HFFc6 (cell line): Measurements from ENCODE around the gene GALNTL6. TPM values are rescaled to one million over a fixed set of nuclear protein-coding genes. Genes with fewer than 3 reads are reported as not detected.
"Not testable (repeated sequence)": the region's sequence is repeated elsewhere in the genome, so short reads cannot be mapped to it uniquely, and the experiment has no call there.

Experiments used
- DNase-seq: peaks from one replicate; pipeline ENCODE4 v3.0.0-alpha.2; 2018
- H3K27ac Mint-ChIP-seq: 2 replicates; pipeline ENCODE4 v1.8.0; 2020; ENCODE audit warnings: mild to moderate bottlenecking, mixed read lengths
- H3K27me3 Mint-ChIP-seq: 2 replicates; pipeline ENCODE4 v1.8.0; 2021; ENCODE audit warnings: mild to moderate bottlenecking, moderate library complexity, mixed read lengths; ENCODE audit not compliant: insufficient read depth
- H3K36me3 Mint-ChIP-seq: 2 replicates; pipeline ENCODE4 v1.8.0; 2021; ENCODE audit warnings: low read depth, mixed read lengths
- H3K4me1 Mint-ChIP-seq: 2 replicates; pipeline ENCODE4 v1.8.0; 2020; ENCODE audit warnings: low read depth, mixed read lengths
- H3K4me3 Mint-ChIP-seq: 2 replicates; pipeline ENCODE4 v1.8.0; 2020; ENCODE audit warnings: mild to moderate bottlenecking, moderate library complexity, mixed read lengths
- H3K9me3 Mint-ChIP-seq: 2 replicates; pipeline ENCODE4 v1.8.0; 2020; ENCODE audit warnings: mild to moderate bottlenecking, mixed read lengths
- total RNA-seq, 6 experiments: library from RNA; stranded (reverse); fragmentation: NEBNext Ultra II Directional; extraction: Animal tissue kit (Norgen Biotek cat#: 25700); gene quantifications; 2 replicates in 1 of 6; 3 replicates in 5 of 6; pipeline ENCODE4 v1.2.3, GENCODE V29; 2021
- TF ChIP-seq, protein P1 (sequence below): fragments of 200-600 bp; sonication (generic); IDR thresholded peaks from 2 replicates; pipeline ENCODE4 v1.5.0; 2021; ENCODE audit warnings: antibody characterized with exemption, mild to moderate bottlenecking

GALNTL6 gene
- total RNA-seq, 6 experiments from 2014 or later, result 0.07 TPM; not detected in 5

DNA sequence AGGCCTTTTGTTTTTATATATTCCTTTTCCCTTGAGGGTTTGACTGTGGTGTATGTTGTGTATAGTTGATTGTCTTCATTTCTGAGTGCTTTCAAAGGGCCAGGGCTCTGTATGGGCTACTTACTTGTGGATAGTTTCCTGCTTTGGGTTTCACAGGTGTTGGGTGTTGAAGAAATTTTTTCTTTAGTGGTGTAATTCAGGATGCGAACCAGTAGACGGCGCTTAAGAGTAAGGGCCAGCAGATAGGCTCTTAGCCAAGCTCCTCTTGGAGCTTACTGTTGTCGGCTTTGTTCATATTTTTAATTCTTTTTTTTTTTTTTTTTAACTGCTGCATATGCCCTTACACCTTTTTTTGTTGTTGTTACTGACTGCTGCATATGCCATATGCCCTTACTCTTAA lies 1079.1 kb downstream of the GALNTL6 start:
- H3K27me3 Mint-ChIP-seq, result no peaks in the 10 kb centered on the region
- H3K36me3 Mint-ChIP-seq, result no peaks in the 10 kb centered on the region
- no peak overlapping the region for H3K4me3 Mint-ChIP-seq
- no peak overlapping the region for H3K27ac Mint-ChIP-seq
- no peaks in the 10 kb centered on the region for H3K4me1 Mint-ChIP-seq
- no peak for DNase-seq
- peaks cover 14% of the 10 kb centered on the region for H3K9me3 Mint-ChIP-seq
- TF ChIP-seq, protein P1, sequence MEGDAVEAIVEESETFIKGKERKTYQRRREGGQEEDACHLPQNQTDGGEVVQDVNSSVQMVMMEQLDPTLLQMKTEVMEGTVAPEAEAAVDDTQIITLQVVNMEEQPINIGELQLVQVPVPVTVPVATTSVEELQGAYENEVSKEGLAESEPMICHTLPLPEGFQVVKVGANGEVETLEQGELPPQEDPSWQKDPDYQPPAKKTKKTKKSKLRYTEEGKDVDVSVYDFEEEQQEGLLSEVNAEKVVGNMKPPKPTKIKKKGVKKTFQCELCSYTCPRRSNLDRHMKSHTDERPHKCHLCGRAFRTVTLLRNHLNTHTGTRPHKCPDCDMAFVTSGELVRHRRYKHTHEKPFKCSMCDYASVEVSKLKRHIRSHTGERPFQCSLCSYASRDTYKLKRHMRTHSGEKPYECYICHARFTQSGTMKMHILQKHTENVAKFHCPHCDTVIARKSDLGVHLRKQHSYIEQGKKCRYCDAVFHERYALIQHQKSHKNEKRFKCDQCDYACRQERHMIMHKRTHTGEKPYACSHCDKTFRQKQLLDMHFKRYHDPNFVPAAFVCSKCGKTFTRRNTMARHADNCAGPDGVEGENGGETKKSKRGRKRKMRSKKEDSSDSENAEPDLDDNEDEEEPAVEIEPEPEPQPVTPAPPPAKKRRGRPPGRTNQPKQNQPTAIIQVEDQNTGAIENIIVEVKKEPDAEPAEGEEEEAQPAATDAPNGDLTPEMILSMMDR, result peak; percentile 42

DNA sequence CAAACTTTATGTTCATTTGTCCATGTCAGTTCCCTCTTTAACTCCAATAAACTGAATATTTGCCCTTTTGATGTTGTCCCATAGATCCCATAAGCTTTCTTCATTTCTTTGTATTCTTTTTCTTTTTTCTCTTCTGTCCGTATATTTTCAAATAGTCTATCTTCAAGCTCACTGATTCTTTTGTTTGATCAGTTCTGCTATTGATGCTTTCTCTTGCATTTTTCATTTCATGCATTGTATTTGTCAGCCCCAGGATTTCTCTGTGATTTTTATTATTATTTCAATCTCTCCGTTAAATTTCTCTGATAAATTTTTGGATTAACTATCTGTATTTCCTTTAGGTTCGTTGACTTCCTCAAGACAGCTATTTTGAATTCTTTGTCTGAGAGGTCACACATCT lies 1082.5 kb downstream of the GALNTL6 start:
- DNase-seq, result no peak
- no peaks in the 10 kb centered on the region for H3K4me1 Mint-ChIP-seq
- TF ChIP-seq, protein P1, result no peak
- H3K4me3 Mint-ChIP-seq, result no peak overlapping the region
- H3K27me3 Mint-ChIP-seq, result peaks cover 3% of the 10 kb centered on the region; the same call in 1 of the 2 replicates
- H3K36me3 Mint-ChIP-seq, result no peaks in the 10 kb centered on the region
- no peak overlapping the region for H3K27ac Mint-ChIP-seq
- H3K9me3 Mint-ChIP-seq, result peaks cover 18% of the 10 kb centered on the region

DNA sequence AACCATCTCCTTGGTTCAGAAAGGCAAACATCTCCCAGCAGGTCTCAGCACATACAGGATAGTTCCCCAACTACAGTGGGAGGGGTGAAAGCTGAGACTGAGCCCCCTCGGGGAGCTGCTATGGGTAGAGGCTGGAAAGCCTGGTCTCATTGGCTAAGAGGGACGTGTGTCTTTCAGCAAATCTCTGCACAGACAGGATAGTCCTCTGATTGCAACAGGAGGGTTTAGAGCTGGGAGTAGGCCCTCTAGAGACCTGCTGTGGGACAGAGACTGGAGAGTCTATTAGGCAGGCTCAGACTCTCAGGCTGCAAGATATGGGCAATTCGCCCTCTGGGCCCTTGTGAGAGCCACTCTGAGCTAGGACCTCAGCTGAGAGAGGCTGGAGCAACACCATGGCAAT lies 1083.8 kb downstream of the GALNTL6 start:
- no peak overlapping the region for H3K4me3 Mint-ChIP-seq
- peaks cover 3% of the 10 kb centered on the region; the same call in 1 of the 2 replicates for H3K27me3 Mint-ChIP-seq
- no peak for DNase-seq
- no peaks in the 10 kb centered on the region for H3K4me1 Mint-ChIP-seq
- no peak overlapping the region for H3K27ac Mint-ChIP-seq
- H3K36me3 Mint-ChIP-seq, result no peaks in the 10 kb centered on the region
- peaks cover 18% of the 10 kb centered on the region for H3K9me3 Mint-ChIP-seq
- TF ChIP-seq, protein P1, result no peak

GRCh38 chr4:172898715-172899114 lies 1085.5 kb downstream of the GALNTL6 start:
- H3K4me1 Mint-ChIP-seq, result no peaks in the 10 kb centered on the region
- H3K4me3 Mint-ChIP-seq, result no peak overlapping the region
- peaks cover 3% of the 10 kb centered on the region; the same call in 1 of the 2 replicates for H3K27me3 Mint-ChIP-seq
- TF ChIP-seq, protein P1, result no peak
- no peak for DNase-seq
- H3K9me3 Mint-ChIP-seq, result peaks cover 18% of the 10 kb centered on the region
- no peaks in the 10 kb centered on the region for H3K36me3 Mint-ChIP-seq
- no peak overlapping the region for H3K27ac Mint-ChIP-seq

DNA sequence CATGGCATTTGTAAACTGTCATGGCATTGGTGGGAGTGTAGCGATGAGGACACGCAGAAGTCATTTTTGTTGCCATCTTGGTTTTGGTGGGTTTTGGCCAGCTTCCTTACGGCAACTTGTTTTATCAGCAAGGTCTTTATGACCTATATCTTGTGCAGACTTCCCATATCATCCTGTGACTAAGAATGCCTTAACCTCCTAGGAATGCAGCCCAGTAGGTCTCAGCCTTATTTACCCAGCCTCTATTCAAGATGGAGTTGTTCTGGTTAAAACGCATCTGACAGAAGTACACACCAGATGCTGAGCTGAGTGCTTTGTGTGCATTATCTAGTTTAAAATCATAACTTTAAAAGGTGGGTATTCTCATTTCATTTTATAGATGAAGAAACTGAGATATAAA lies 1086.7 kb downstream of the GALNTL6 start:
- no peak overlapping the region for H3K27ac Mint-ChIP-seq
- peaks cover 3% of the 10 kb centered on the region; the same call in 1 of the 2 replicates for H3K27me3 Mint-ChIP-seq
- no peaks in the 10 kb centered on the region for H3K4me1 Mint-ChIP-seq
- TF ChIP-seq, protein P1, result no peak
- no peak overlapping the region for H3K4me3 Mint-ChIP-seq
- H3K9me3 Mint-ChIP-seq, result peaks cover 18% of the 10 kb centered on the region
- DNase-seq, result no peak
- no peaks in the 10 kb centered on the region for H3K36me3 Mint-ChIP-seq

- Mint-ChIP-seq H3K4me1 (no peaks in the 10 kb centered on the region), H3K27ac (no peak overlapping the region), H3K9me3 (peaks cover 16% of the 10 kb centered on the region), H3K36me3 (no peaks in the 10 kb centered on the region), H3K4me3 (no peak overlapping the region), H3K27me3 (peaks cover 3% of the 10 kb centered on the region; the same call in 1 of the 2 replicates)
- TF ChIP-seq, protein P1, result no peak
- DNase-seq, result no peak
Measured at GRCh38 chr4:172900900-172901299, 1087.7 kb downstream of the GALNTL6 start.

DNA sequence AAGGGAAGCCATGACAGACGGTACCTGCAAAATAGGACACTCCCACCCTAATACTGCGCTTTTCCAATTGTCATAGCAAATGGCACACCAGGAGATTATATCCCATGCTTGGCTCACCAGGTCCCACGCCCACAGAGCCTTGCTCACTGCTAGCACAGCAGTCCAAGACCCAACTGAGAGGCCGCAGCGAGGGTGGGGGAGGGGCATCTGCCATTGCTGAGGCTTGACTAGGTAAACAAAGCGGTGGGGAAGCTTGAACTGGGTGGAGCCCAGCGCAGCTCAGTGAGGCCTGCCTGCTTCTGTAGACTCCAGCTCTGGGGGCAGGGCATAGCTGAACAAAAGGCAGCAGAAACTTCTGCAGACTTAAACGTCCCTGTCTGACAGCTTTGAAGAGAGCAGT lies 1099.3 kb downstream of the GALNTL6 start:
- H3K4me3 Mint-ChIP-seq, H3K9me3 Mint-ChIP-seq, DNase-seq, H3K27me3 Mint-ChIP-seq, H3K27ac Mint-ChIP-seq, H3K36me3 Mint-ChIP-seq, H3K4me1 Mint-ChIP-seq: not testable (repeated sequence)

GRCh38 chr4:172917403-172917802 lies 1104.2 kb downstream of the GALNTL6 start:
- H3K27me3 Mint-ChIP-seq, H3K4me1 Mint-ChIP-seq, H3K27ac Mint-ChIP-seq, H3K36me3 Mint-ChIP-seq, H3K4me3 Mint-ChIP-seq, DNase-seq: not testable (repeated sequence)
- peaks cover 12% of the 10 kb centered on the region for H3K9me3 Mint-ChIP-seq
